RWPE2 (cell line): Measurements from ENCODE around the gene NOP53.

Experiments used
- ATAC-seq: fragments of 200-7000 bp; cut with Tn5 transposase; 3 replicates; pipeline ENCODE4 v1.9.1; 2021; ENCODE audit warnings: low read depth
- DNase-seq: peaks from one replicate; pipeline ENCODE4 v3.0.0-alpha.2; 2020; ENCODE audit warnings: low spot score
- H3K27ac ChIP-seq: fragments of 450-650 bp; 2 replicates; pipeline ENCODE4 v1.5.1; 2017; ENCODE audit warnings: mild to moderate bottlenecking; ENCODE audit not compliant: poor library complexity, severe bottlenecking
- H3K27me3 ChIP-seq: fragments of 250-450 bp; sonication (Bioruptor Pico); 2 replicates; pipeline ENCODE4 v1.5.1; 2021; ENCODE audit warnings: mild to moderate bottlenecking, moderate library complexity; ENCODE audit not compliant: insufficient read depth, poor library complexity, severe bottlenecking
- H3K36me3 ChIP-seq: fragments of 250-450 bp; sonication (Bioruptor Pico); 2 replicates; pipeline ENCODE4 v1.5.1; 2020; ENCODE audit warnings: low read depth, mild to moderate bottlenecking, moderate library complexity
- H3K4me1 ChIP-seq: fragments of 250-450 bp; sonication (Bioruptor Pico); 2 replicates; pipeline ENCODE4 v1.5.1; 2021; ENCODE audit warnings: mild to moderate bottlenecking, moderate library complexity; ENCODE audit not compliant: insufficient read depth, poor library complexity, severe bottlenecking
- H3K4me3 ChIP-seq: fragments of 250-450 bp; sonication (Bioruptor Pico); 2 replicates; pipeline ENCODE4 v1.5.1; 2021; ENCODE audit warnings: mild to moderate bottlenecking, moderate library complexity; ENCODE audit not compliant: severe bottlenecking
- H3K9me3 ChIP-seq: fragments of 250-450 bp; sonication (Bioruptor Pico); 2 replicates; pipeline ENCODE4 v1.5.1; 2021; ENCODE audit warnings: mild to moderate bottlenecking, moderate library complexity; ENCODE audit not compliant: severe bottlenecking
- TF ChIP-seq, protein P1 (sequence below): fragments of 450-650 bp; IDR thresholded peaks from one replicate; pipeline ENCODE4 v1.5.1; 2017; ENCODE audit warnings: mild to moderate bottlenecking, moderate library complexity; ENCODE audit not compliant: poor library complexity, severe bottlenecking

The NOP53 gene

DNA sequence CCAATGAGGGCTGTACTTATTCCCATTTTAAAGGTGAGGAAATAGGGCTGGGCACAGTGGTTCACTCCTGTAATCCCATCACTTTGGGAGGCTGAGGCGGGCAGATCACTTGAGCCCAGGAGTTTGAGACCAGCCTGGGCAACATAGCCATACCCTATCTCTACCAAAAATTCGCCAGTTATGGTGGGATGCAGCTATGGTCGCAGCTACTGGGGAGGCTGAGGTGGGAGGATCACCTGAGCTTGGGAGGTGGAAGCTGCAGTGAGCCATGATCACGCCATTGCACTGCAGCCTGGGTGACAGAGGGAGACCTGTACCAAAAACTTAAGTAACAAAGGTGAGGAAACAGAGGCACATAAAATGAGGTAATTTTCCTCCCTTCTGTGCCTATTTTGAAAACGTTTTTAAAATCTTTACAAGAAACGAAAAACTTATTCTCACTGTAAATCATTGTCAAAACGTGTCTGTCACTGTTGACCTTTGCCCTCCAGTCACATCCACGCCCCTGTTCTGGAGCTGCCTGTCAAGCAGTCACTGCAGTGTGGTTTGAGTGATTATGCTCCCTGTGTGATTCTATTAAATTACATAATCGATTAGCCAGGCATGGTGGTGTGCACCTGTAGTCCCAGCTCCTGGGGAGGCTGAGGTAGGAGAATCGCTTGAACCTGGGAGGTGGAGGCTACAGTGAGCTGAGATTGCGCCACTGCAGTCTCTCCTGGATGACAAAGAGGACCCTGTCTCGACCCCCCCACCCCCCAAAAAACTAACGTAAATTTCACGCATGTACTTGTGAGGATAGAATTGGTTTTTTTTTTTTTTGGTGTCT, 12.5 kb downstream of the NOP53 start:
- Histone ChIP-seq H3K9me3 (no peaks in the 10 kb centered on the region), H3K27me3 (no peaks in the 10 kb centered on the region), H3K4me3 (no peak overlapping the region), H3K36me3 (peaks cover 57% of the 10 kb centered on the region), H3K4me1 (no peaks in the 10 kb centered on the region), H3K27ac (no peak overlapping the region)
- TF ChIP-seq, protein P1, sequence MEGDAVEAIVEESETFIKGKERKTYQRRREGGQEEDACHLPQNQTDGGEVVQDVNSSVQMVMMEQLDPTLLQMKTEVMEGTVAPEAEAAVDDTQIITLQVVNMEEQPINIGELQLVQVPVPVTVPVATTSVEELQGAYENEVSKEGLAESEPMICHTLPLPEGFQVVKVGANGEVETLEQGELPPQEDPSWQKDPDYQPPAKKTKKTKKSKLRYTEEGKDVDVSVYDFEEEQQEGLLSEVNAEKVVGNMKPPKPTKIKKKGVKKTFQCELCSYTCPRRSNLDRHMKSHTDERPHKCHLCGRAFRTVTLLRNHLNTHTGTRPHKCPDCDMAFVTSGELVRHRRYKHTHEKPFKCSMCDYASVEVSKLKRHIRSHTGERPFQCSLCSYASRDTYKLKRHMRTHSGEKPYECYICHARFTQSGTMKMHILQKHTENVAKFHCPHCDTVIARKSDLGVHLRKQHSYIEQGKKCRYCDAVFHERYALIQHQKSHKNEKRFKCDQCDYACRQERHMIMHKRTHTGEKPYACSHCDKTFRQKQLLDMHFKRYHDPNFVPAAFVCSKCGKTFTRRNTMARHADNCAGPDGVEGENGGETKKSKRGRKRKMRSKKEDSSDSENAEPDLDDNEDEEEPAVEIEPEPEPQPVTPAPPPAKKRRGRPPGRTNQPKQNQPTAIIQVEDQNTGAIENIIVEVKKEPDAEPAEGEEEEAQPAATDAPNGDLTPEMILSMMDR, result no peak
- DNase-seq, result no peak
- ATAC-seq, result no peak

DNA sequence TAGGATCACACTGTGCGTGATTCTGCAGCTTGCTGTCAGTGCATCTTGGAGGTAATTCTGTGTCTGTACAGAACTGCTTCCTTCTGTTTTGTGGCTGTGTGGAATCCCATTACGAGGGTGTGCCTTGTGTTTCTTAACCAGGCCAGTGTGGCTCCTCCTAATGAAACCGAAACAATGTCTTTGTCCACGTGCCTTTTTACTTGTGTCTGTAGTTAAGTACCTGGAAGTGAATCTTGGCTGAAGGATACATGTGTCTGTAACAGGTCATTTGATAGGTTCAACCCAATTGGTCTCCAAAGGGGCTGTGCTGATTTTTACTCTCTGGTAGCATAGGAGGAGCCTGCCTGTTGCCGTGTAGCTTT, 13.1 kb downstream of the NOP53 start:
- no peaks in the 10 kb centered on the region for H3K4me1 ChIP-seq
- no peaks in the 10 kb centered on the region for H3K9me3 ChIP-seq
- no peaks in the 10 kb centered on the region for H3K27me3 ChIP-seq
- TF ChIP-seq, protein P1, result no peak
- H3K27ac ChIP-seq, result no peak overlapping the region
- no peak overlapping the region for H3K4me3 ChIP-seq
- H3K36me3 ChIP-seq, result peaks cover 51% of the 10 kb centered on the region
- DNase-seq (no peak), ATAC-seq (no peak)

DNA sequence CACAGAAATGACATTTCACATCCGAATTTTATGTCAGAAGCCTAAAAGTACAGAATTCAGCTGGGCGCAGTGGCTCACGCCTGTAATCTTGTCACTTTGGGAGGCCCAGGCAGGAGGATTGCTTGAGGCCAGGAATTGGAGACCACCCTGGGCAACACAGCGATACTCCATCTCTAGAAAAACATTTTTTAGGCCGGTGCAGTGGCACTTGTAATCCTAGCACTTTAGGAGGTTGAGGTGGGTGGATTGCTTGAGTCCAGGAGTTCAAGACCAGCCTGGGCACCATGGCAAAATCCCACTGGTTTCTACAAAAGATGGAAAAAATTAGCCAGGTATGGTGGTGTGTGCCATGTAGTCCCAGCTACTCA, 15.3 kb downstream of the NOP53 start:
- no peak for DNase-seq
- H3K36me3 ChIP-seq, result peaks cover 35% of the 10 kb centered on the region
- H3K4me3 ChIP-seq, result no peak overlapping the region
- TF ChIP-seq, protein P1, result no peak
- H3K27me3 ChIP-seq, result no peaks in the 10 kb centered on the region
- H3K9me3 ChIP-seq, result no peaks in the 10 kb centered on the region
- ATAC-seq, result no peak
- no peaks in the 10 kb centered on the region for H3K4me1 ChIP-seq
- H3K27ac ChIP-seq, result no peak overlapping the region

GRCh38 chr19:47761566-47761965, 16.2 kb downstream of the NOP53 start:
- H3K36me3 ChIP-seq, result peaks cover 26% of the 10 kb centered on the region
- TF ChIP-seq, protein P1, result no peak
- DNase-seq, result no peak
- no peak for ATAC-seq
- no peaks in the 10 kb centered on the region for H3K9me3 ChIP-seq
- H3K4me1 ChIP-seq, result no peaks in the 10 kb centered on the region
- no peaks in the 10 kb centered on the region for H3K27me3 ChIP-seq
- H3K27ac ChIP-seq, result no peak overlapping the region
- no peak overlapping the region for H3K4me3 ChIP-seq

GRCh38 chr19:47762151-47762550, 16.8 kb downstream of the NOP53 start:
- Histone ChIP-seq H3K4me3 (no peak overlapping the region), H3K36me3 (peaks cover 20% of the 10 kb centered on the region), H3K27me3 (no peaks in the 10 kb centered on the region), H3K4me1 (no peaks in the 10 kb centered on the region), H3K27ac (no peak overlapping the region), H3K9me3 (no peaks in the 10 kb centered on the region)
- TF ChIP-seq, protein P1, result no peak
- DNase-seq (no peak), ATAC-seq (no peak)
